ENCODE data around the gene COL11A1. TPM values are rescaled to one million over a fixed set of nuclear protein-coding genes. Genes with fewer than 3 reads are reported as not detected.

Gene COL11A1
- total RNA-seq, 4 donors from 2014 or later: 1.1 to 1.9 (median 1.5) TPM; not detected in 1

DNA sequence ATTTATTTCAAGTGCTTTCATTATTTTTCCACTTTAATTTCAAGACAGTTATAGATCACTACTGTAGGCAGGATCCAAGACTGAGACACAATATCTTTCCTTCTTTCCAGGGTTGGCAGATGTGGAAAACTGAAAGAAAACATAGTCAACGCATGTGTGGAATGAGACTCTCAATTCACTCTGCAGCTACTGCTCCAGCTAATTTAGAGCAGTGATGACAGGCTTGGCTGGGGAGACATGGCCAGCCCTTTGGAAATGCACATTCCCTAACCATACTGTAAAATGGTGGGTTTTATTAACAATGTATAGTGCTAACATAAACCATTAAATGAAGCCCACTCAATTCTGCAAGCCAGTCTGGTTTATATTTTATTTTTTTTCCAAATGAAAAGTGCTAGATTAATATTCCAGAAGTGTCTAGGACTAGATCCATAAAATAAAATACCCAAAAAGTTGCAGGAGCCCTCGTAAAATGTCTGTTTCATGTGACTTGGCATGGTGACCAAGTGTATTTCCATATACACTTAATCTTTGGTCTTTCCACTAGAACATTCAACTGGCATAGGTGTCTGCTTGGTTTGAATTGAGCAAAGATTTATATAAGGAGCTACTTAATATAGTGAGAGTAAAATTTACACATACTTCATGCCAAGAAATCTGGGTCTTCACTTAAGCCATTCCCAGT lies 32.9 kb downstream of the COL11A1 start:
- TF ChIP-seq CTCF (IDR thresholded peaks at IDR 0.05; ENCODE audit: low read depth): no peak

GRCh38 chr1:103074224-103074623 lies 34.1 kb downstream of the COL11A1 start:
- TF ChIP-seq CTCF (IDR thresholded peaks at IDR 0.05; ENCODE audit: low read depth): no peak

- TF ChIP-seq CTCF (IDR thresholded peaks at IDR 0.05; ENCODE audit: low read depth): no peak
Measured at GRCh38 chr1:103069201-103069600, 39.1 kb downstream of the COL11A1 start.

DNA sequence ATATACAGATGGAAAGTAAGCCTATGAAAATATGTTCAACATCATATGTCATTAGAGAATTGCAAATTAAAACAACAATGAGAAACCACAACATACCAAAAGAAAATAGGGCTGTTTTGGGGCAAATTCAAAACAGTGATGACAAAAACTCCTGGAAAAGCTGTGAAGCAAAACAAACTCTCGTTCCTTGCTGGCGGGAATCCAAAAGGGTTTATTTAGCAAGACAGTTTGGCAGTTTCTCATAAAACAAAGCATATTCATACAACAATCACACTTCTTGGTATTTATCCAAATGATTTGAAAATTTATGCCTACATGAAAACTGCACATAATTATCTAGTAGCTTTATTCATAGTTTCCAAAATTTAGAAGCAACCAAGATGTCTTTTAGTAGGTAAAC lies 44.4 kb downstream of the COL11A1 start:
- TF ChIP-seq CTCF (IDR thresholded peaks at IDR 0.05; ENCODE audit: low read depth): no peak

DNA sequence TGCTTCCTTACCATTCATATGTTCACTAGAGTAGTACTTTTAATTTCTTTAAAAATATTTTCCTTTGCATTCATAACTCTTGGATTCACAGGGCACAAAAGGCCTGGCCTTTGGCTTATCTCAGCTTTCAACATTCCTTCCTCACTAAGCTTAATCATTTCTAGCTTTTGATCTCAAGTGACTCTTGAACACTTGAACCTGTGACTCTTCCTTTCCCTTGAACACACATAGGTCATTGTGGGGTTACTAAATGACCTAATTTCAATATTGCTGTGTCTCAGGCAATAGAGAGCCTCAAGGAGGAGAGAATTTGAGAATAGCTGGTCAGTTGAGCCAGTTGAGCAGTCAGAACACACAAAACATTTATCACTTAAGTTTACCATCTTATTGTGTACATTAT lies 49.9 kb downstream of the COL11A1 start:
- no peak for TF ChIP-seq CTCF (IDR thresholded peaks at IDR 0.05; ENCODE audit: low read depth)

GRCh38 chr1:103056423-103056822 lies 51.9 kb downstream of the COL11A1 start:
- TF ChIP-seq CTCF (IDR thresholded peaks at IDR 0.05; ENCODE audit: low read depth): no peak

DNA sequence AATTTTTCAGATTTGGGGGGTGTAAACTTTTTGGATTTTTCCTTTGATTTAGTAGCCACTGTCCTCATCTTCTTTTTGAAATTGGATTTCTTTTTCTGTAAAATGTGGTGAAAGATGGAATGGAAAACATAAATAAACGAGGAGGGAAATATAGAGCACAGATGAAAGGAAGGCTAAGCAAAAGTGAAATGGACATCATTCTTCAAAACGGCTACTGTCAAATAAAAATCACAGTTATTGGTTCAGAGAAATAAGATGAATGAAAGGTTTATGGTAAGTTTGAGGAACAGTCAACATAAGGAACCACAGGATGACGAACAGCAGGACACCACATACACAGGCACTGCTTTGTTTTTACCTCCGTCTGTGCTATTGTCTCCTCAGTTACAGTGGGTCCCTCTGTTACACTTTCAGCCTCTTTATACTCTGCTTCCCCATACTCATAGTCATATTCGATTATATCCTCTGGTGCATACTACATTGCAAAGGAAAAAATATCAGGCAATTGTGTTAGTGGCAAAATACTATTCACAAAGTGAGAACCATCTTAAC lies 82.4 kb downstream of the COL11A1 start:
- TF ChIP-seq CTCF (IDR thresholded peaks at IDR 0.05; ENCODE audit: low read depth): no peak
